MM.1S (cell line): ENCODE measurements around the gene HSPA9.

Experiments used
- DNase-seq: peaks from one replicate; pipeline ENCODE4 v3.0.0-alpha.2; 2015
- H2AFZ ChIP-seq: fragments of 300-600 bp; sonication (generic); 2 replicates; pipeline ENCODE4 v1.6.0; 2016; ENCODE audit warnings: antibody characterized with exemption, low read length
- H3F3A ChIP-seq: fragments of 300-600 bp; sonication (generic); 2 replicates; pipeline ENCODE4 v1.6.1; 2016; ENCODE audit warnings: mild to moderate bottlenecking, antibody characterized with exemption, low read length, moderate library complexity, mixed read lengths; ENCODE audit not compliant: insufficient read depth
- H3K27ac ChIP-seq: fragments of 300-600 bp; sonication (generic); 2 replicates; pipeline ENCODE4 v1.5.1; 2016; ENCODE audit warnings: mild to moderate bottlenecking, low read length
- H3K27me3 ChIP-seq: fragments of 300-600 bp; sonication (generic); replicated peaks from 2 replicates; pipeline ENCODE4 v1.6.0; 2016; ENCODE audit warnings: low read length; ENCODE audit not compliant: insufficient read depth
- H3K36me3 ChIP-seq: fragments of 300-600 bp; sonication (generic); replicated peaks from 2 replicates; pipeline ENCODE4 v1.6.1; 2016; ENCODE audit warnings: mild to moderate bottlenecking, low read length, mixed read lengths; ENCODE audit not compliant: insufficient read depth
- H3K4me1 ChIP-seq: fragments of 300-600 bp; sonication (generic); 2 replicates; pipeline ENCODE4 v1.6.1; 2016; ENCODE audit warnings: low read length, mixed read lengths
- H3K4me2 ChIP-seq: fragments of 300-600 bp; sonication (generic); 2 replicates; pipeline ENCODE4 v1.6.0; 2016; ENCODE audit warnings: low read depth, low read length
- H3K4me3 ChIP-seq: fragments of 300-600 bp; sonication (generic); 2 replicates; pipeline ENCODE4 v1.5.1; 2016; ENCODE audit warnings: low read length, mixed read lengths
- H3K79me2 ChIP-seq: fragments of 300-600 bp; sonication (generic); 2 replicates; pipeline ENCODE4 v1.6.1; 2016; ENCODE audit warnings: mixed run types, low read length, mixed read lengths
- H3K9ac ChIP-seq: fragments of 300-600 bp; sonication (generic); 2 replicates; pipeline ENCODE4 v1.6.1; 2016; ENCODE audit warnings: low read length, mixed read lengths
- H3K9me2 ChIP-seq: fragments of 300-600 bp; sonication (generic); replicated peaks from 2 replicates; pipeline ENCODE4 v1.6.1; 2016; ENCODE audit warnings: mild to moderate bottlenecking, low read length, mixed read lengths; ENCODE audit not compliant: insufficient read depth
- H3K9me3 ChIP-seq: fragments of 300-600 bp; sonication (generic); replicated peaks from 2 replicates; pipeline ENCODE4 v1.6.1; 2016; ENCODE audit warnings: mild to moderate bottlenecking, low read length, mixed read lengths; ENCODE audit not compliant: insufficient read depth
- H4K20me1 ChIP-seq: fragments of 300-600 bp; sonication (generic); 2 replicates; pipeline ENCODE4 v1.6.1; 2016; ENCODE audit warnings: mild to moderate bottlenecking, low read length, moderate library complexity, mixed read lengths; ENCODE audit not compliant: insufficient read depth
- EZH2 ChIP-seq: fragments of 300-600 bp; sonication (generic); optimal IDR thresholded peaks from 2 replicates; pipeline ENCODE3; 2017; ENCODE audit warnings: low read depth, mild to moderate bottlenecking, antibody characterized with exemption, low read length, mixed read lengths
- EZH2phosphoT487 ChIP-seq: fragments of 300-600 bp; sonication (generic); IDR thresholded peaks from 2 replicates; pipeline ENCODE4 v1.6.1; 2018; ENCODE audit warnings: antibody characterized with exemption, low read length
- TF ChIP-seq, protein P1 (sequence below): fragments of 300-600 bp; sonication (generic); IDR thresholded peaks from 2 replicates; pipeline ENCODE4 v1.5.1; 2016; ENCODE audit warnings: antibody characterized with exemption, low read length, mixed read lengths

Gene HSPA9

DNA sequence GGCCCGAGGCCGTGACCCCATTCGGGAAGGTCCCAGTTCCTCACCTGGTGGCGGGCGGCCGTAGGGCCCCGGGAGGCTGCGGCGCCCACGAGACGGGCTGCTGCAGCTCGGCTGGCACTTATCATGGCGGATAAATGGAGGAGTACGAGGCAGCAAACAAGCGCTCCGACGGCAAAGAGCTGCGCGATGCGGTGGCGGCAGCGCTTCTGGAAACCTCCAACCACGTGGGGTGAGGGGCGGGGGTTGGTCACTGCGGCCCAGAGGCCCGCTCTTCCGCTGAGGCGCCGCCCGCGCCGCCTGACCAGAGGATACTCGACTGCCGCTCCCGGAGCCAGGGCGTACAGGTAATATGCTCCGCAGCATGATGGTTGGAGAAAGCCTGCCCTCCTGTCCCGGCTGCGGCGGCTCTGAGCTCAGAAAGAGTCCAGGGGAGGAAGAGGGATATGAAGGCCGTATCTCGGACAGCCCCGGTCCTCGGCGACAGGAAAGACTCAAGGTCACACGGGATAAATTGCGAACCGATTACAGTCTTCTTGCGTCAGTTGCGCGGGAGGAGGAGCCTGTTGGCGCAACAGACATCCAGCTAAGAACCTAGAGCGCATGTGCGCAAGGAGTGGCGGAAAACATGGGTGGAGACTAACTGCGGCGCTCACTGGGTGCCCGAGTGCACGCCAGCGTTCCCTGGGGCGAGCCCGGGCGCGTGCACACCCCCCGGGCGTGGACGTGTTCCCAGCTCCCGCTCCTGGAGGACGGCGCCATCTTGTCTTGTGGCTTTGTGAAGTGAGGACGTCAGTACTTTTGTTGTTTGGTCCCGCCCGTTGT is at the start of gene HSPA9:
TSS of gene HSPA9 (minus strand) at position 208 of the 822 bp plus-strand sequence. CDS start at position 125, 83 bp downstream.
- Histone ChIP-seq H3K79me2 (peaks cover 48% of the 10 kb centered on the region), H3F3A (no peaks in the 10 kb centered on the region; the same call in 1 of the 2 replicates), H3K27ac (peak within 1 kb of the TSS; percentile 89), H3K9me2 (no peaks in the 10 kb centered on the region), H3K27me3 (no peaks in the 10 kb centered on the region), H3K4me3 (peak within 1 kb of the TSS; percentile 86), H2AFZ (peak within 1 kb of the TSS; percentile 66), H3K4me1 (peaks cover 10% of the 10 kb centered on the region), H3K4me2 (peak within 1 kb of the TSS; percentile 84), H3K9me3 (no peaks in the 10 kb centered on the region), H4K20me1 (no peaks in the 10 kb centered on the region), H3K9ac (peak within 1 kb of the TSS; percentile 95), H3K36me3 (peaks cover 12% of the 10 kb centered on the region)
- TF ChIP-seq, protein P1, sequence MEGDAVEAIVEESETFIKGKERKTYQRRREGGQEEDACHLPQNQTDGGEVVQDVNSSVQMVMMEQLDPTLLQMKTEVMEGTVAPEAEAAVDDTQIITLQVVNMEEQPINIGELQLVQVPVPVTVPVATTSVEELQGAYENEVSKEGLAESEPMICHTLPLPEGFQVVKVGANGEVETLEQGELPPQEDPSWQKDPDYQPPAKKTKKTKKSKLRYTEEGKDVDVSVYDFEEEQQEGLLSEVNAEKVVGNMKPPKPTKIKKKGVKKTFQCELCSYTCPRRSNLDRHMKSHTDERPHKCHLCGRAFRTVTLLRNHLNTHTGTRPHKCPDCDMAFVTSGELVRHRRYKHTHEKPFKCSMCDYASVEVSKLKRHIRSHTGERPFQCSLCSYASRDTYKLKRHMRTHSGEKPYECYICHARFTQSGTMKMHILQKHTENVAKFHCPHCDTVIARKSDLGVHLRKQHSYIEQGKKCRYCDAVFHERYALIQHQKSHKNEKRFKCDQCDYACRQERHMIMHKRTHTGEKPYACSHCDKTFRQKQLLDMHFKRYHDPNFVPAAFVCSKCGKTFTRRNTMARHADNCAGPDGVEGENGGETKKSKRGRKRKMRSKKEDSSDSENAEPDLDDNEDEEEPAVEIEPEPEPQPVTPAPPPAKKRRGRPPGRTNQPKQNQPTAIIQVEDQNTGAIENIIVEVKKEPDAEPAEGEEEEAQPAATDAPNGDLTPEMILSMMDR = no peak
- no peak for TF ChIP-seq EZH2
- DNase-seq = peak; percentile 100

DNA sequence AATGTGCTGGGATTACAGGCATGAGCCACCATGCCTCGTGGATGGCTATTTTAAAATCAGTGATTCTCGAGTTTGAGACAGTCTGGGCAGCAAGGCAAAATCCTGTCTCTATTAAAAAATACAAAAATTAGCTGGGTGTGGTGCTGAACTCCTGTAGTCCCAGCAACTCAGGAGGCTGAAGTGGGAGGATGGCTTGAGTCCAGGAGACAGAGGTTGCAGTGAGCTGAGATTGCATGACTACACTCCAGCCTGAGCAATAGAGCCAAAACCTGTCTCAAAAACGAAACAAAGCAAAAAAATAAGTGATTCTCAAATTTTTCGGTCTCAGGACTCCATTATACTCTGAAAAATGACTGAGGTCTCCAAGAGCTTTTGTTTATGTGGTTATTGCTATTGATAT is 47.9 kb upstream of the HSPA9 start:
- Histone ChIP-seq H3K4me3 (no peak overlapping the region), H3K27ac (no peak overlapping the region), H3K27me3 (no peaks in the 10 kb centered on the region), H3K9me2 (no peaks in the 10 kb centered on the region), H3K36me3 (no peaks in the 10 kb centered on the region), H3K4me2 (no peak overlapping the region), H3K9me3 (no peaks in the 10 kb centered on the region), H3F3A (no peaks in the 10 kb centered on the region), H3K9ac (no peak overlapping the region), H2AFZ (no peak overlapping the region), H3K79me2 (no peaks in the 10 kb centered on the region), H3K4me1 (no peaks in the 10 kb centered on the region), H4K20me1 (no peaks in the 10 kb centered on the region)
- no peak for TF ChIP-seq EZH2
- DNase-seq = no peak

DNA sequence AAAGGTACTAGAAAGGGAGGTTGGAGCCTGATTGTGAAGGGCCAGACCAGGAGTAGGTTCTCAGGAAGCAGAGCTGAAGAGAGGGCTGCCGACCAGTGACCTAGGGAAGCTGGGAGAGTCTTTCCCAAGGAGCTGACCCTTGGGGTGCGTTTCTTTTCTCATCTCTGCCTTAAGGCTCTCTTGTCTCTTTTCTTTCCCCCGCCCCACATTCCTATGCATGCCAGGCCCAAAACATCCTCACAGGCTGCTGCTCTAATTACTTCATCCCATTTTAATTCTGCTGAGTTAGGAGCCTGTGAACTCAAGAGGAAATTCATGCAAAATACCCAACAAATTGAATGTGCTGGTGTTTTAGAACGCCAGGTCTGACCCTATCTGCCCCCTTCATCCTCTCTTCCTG is 46.9 kb upstream of the HSPA9 start:
- H3K4me1 ChIP-seq = no peaks in the 10 kb centered on the region
- H4K20me1 ChIP-seq = no peaks in the 10 kb centered on the region
- H3K27ac ChIP-seq = no peak overlapping the region
- H3K9me3 ChIP-seq = no peaks in the 10 kb centered on the region
- no peak overlapping the region for H3K4me3 ChIP-seq
- H3K9me2 ChIP-seq = no peaks in the 10 kb centered on the region
- no peaks in the 10 kb centered on the region for H3K36me3 ChIP-seq
- no peak overlapping the region for H2AFZ ChIP-seq
- H3K4me2 ChIP-seq = no peak overlapping the region
- no peak for TF ChIP-seq EZH2
- TF ChIP-seq, protein P1 = no peak
- TF ChIP-seq EZH2phosphoT487 = no peak
- no peak for DNase-seq
- no peaks in the 10 kb centered on the region for H3K27me3 ChIP-seq
- no peaks in the 10 kb centered on the region for H3F3A ChIP-seq
- H3K9ac ChIP-seq = no peak overlapping the region
- H3K79me2 ChIP-seq = no peaks in the 10 kb centered on the region

DNA sequence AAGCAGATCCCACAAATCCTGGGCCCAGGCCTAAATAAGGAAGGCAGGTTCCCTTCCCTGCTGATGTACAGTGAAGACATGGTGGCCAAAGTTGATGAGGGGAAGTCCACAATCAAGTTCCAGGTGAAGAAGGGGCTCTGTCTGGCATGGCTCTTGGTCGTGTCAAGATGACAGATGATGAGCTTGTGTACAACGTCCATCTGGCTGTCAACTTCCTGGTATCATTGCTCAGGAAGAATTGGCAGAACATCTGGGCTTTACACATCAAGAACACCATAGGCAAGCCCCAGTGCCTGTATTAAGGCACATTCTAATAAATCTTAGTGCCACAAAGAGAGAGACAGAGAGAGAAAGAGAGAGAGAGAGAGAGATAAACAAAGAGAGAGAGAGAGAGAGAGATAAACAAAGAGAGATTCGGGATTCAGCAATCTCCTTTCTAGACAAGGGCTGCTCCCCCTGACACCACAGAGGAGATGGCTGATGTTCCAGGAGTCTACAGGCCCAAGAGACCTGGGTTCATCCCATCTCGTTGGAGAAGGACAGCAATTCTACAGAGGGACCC is 45.5 kb upstream of the HSPA9 start:
- Histone ChIP-seq H3K4me1 (no peaks in the 10 kb centered on the region), H4K20me1 (no peaks in the 10 kb centered on the region), H3K4me2 (no peak overlapping the region), H3K27ac (no peak overlapping the region), H3F3A (no peaks in the 10 kb centered on the region), H3K4me3 (no peak overlapping the region), H3K27me3 (no peaks in the 10 kb centered on the region), H3K36me3 (no peaks in the 10 kb centered on the region), H3K9me2 (no peaks in the 10 kb centered on the region), H3K9me3 (no peaks in the 10 kb centered on the region), H3K9ac (no peak overlapping the region), H2AFZ (0 out of 2 replicates have a peak overlapping the region, but pooled peaks have one; percentile 6), H3K79me2 (no peaks in the 10 kb centered on the region)
- DNase-seq = no peak
- TF ChIP-seq, protein P1 = no peak
- no peak for TF ChIP-seq EZH2
- no peak for TF ChIP-seq EZH2phosphoT487
